Measurements from ENCODE around the gene SGSM2. TPM values are rescaled to one million over a fixed set of nuclear protein-coding genes. Genes with fewer than 3 reads are reported as not detected.

Gene SGSM2
- total RNA-seq, 2 donors from 2014 or later: 35.2 to 43.4 TPM

DNA sequence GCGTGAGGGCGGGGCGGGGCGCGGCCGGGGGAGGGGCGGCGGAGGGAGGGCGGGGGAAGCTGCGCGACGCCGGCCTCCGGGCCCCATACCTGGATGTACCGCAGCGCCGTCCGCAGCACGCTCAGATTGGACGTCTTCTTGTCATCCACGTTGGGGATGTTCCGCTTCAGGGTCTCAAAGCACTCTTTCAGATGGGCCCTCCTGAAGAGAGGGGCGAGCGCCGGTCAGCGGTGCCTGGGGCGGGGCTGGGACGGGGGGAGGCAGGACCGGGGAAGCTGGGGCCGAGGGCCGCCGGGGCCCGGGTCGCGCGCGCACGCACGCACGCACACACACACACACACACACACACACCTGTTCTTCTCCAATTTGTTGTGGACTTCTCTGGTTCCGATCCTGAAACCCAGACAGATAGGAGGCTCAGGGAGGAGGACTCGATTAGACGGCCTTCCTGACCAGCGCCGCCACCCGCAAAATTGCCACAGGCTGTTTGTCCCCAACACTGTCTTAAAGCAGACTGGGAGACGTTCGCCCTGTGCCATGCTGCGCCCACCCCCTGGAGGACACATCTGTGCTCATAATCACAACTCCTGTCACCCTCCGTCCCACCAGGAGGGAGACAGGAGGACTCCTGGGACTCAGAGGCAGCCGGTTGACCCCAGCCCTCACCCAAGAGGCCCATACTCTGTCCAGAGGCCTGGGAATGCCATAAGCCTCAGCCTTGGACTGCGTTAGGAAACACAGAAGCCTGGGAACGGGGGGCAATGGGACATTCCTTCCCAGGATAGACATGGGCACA lies 56.9 kb downstream of the SGSM2 start:
- Mint-ChIP-seq H3K27me3 (no peaks in the 10 kb centered on the region), H3K36me3 (ENCODE audit: low read depth) (peaks cover 17% of the 10 kb centered on the region), H3K4me1 (peaks cover 25% of the 10 kb centered on the region), H3K4me3 (peak overlapping the region; percentile 97), H3K9me3 (no peaks in the 10 kb centered on the region), H3K27ac (peak overlapping the region; percentile 83)
- ATAC-seq (replicated peaks): no peak

DNA sequence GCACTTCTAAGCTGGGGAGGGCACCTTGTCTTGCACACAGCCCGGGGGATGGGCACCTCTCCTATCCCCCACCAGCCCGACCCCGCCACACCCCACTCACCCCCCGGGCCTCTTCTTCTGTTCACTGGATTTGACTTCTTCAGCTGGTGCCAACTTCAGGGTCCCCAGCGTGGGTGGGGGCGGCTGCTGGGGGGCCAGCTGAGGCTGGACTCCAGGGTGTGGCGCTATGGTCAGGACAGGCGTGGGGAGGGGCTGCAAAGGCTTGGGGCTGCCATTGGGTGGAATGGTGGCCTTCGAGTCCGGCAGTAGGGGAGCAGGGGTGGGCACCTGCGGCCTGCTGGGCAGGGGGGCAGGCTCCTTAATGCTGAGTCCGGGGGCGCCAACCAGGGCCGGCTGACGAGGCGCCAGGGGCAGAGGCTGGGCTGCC lies 57.5 kb downstream of the SGSM2 start:
- ATAC-seq (replicated peaks): no peak
- H3K27ac Mint-ChIP-seq: no peak overlapping the region
- H3K36me3 Mint-ChIP-seq (ENCODE audit: low read depth): peaks cover 15% of the 10 kb centered on the region
- H3K4me1 Mint-ChIP-seq: peaks cover 25% of the 10 kb centered on the region
- no peaks in the 10 kb centered on the region for H3K9me3 Mint-ChIP-seq
- H3K27me3 Mint-ChIP-seq: no peaks in the 10 kb centered on the region
- H3K4me3 Mint-ChIP-seq: peak overlapping the region; percentile 97

DNA sequence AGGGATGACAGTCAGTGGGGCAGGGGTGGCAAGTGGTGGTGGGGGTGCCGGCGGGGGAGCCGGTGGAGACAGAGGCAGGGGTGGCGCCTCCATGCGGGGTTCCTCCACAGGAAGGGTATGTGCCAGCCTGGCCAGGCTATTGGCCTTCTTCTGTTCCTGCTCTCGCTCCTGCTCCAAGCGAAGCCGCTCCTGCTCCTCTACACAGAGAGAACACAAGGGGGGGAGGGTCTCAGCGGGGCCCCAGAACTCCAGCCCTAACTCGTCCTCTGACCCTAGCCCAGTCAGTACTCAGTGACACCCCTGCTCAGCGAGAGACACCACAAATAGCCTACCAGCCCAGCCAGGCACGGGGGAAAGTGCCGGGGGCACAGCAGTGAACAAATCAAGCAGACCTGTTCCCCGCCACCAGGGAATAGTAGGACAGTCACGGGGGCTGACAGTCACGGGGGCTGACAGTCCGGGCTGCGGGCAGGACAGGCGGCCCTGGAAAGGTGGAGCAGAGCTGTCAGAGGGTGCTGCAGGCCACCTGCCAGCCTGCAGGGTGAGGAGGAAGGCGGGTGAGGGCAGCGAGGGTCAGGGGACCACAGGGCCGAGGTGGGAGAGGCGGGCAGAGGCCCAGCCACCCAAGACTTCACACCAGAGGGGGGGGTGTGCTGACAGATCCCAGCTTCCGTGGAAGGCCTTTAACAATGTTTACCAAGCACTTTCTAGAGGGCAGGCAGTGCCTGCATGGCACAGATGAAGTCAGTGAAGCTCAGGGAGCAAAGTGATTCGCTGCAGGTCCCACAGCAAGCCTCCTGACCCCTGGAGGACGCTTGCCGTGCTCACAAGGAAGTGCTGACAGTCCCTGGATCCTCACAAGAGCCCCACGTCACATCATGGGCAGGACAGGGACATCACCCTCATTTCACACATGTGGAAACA lies 58.2 kb downstream of the SGSM2 start:
- H3K36me3 Mint-ChIP-seq (ENCODE audit: low read depth): peaks cover 21% of the 10 kb centered on the region
- H3K4me1 Mint-ChIP-seq: peaks cover 25% of the 10 kb centered on the region
- H3K27ac Mint-ChIP-seq: peak overlapping the region; percentile 73
- ATAC-seq (replicated peaks): no peak
- H3K9me3 Mint-ChIP-seq: no peaks in the 10 kb centered on the region
- H3K27me3 Mint-ChIP-seq: no peaks in the 10 kb centered on the region
- peak overlapping the region; percentile 97 for H3K4me3 Mint-ChIP-seq

DNA sequence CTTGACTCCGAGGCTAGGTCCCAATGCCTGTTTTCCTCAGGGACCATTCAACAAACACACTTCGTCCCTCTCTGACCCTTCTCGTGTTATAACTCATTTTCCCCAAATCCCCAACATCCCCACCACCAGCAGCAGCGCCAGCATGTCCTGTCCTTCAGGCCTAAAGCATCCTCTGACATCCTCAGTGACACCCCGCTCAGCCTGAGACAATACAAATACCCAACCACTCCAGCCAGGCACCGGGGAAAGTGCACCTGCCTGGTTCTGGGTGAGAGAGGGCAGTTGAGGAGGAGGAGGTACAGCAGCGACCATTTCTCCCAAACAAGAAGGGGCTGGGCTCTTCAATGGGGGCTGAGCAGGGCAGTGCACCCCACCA lies 58.9 kb downstream of the SGSM2 start:
- peak overlapping the region; percentile 73 for H3K27ac Mint-ChIP-seq
- peaks cover 22% of the 10 kb centered on the region for H3K36me3 Mint-ChIP-seq (ENCODE audit: low read depth)
- H3K27me3 Mint-ChIP-seq: no peaks in the 10 kb centered on the region
- no peaks in the 10 kb centered on the region for H3K9me3 Mint-ChIP-seq
- H3K4me1 Mint-ChIP-seq: peaks cover 25% of the 10 kb centered on the region
- no peak for ATAC-seq (replicated peaks)
- H3K4me3 Mint-ChIP-seq: peak overlapping the region; percentile 97

DNA sequence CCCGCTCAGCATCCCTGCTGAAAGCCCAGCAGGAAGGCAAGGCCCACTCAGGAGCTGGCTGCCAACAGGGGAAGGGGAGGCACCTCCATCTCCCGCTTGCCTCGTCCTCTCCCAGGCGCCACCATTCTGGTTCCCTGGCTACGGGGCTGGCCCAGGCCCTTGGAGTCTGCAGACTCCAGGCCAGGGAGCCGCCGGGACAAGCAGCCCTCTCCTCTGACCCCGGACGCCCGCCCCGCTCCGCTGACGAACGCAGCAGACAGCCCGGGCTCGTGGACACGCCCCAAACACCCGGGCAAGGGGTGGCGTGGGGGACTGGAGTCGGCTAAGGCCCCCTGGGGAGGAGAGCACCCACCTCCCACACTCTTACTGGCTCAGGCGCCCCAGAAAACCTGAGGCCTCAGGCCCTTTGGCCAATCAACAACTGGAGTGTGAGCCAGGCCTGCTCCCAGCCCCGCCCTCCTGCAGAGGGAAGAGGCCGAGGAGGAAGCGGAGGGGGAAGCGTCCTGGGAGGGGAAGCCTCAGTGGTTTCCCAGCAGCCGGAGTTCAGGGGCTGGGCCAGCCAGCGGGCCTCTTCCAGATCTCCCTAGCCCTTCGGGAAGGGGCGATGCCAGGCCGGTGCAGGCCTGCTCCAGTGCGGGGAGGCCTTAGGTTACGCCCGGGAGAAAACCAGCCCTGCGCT lies 59.4 kb downstream of the SGSM2 start:
- no peaks in the 10 kb centered on the region for H3K27me3 Mint-ChIP-seq
- ATAC-seq (replicated peaks): no peak
- H3K9me3 Mint-ChIP-seq: no peaks in the 10 kb centered on the region

DNA sequence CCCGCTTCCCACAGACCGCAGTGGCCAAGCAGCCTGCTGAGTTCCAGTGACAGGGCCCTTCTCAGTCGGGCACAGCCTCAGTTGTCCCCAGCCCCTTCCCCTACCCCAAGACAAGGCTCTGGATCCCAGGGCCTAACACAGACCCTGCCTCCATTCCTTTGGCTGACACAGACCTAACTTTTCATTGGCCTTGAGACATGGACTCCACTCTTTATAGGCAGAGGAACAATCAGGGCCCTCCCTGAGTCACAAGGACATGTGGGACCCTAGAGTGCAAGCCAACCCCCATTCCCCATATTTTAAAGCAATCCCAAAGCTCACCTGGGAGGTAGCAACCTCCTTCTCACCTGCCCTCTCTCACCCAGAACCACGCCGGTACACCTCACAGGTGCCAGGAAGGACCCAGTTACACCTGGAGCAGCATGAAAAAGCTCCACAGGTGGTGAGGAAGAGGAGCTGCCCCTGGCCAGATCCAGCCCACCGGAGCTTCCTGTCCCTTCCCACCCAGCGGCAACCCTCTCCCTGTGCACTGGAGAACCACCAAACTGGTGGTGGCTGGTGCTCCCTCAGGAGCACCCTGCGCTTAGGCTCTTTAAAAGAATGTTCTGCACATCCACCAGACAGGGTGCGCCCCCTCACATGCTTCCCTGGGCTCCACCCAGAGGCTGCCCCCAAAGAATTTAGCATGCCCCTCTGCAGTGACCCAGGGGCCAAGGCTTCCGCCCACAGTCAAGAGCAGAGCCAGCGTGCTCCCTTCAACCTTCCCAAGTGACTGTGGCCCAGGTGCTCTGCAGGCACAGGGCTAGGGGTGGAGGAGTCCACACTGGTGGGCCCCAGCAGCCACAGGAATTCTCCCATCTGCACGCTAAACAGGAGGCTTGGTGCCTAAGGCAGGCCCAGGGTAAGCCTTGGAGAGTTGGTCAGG lies 60.2 kb downstream of the SGSM2 start:
- Mint-ChIP-seq H3K4me1 (peaks cover 13% of the 10 kb centered on the region), H3K9me3 (no peaks in the 10 kb centered on the region), H3K4me3 (peak overlapping the region; percentile 97), H3K27ac (peak overlapping the region; percentile 75), H3K36me3 (ENCODE audit: low read depth) (peaks cover 16% of the 10 kb centered on the region), H3K27me3 (no peaks in the 10 kb centered on the region)
- ATAC-seq (replicated peaks): no peak

More for the DNA sequence above, 59.4 kb downstream of the SGSM2 start:
- peak overlapping the region; percentile 97 for H3K4me3 Mint-ChIP-seq
- peak overlapping the region; percentile 75 for H3K27ac Mint-ChIP-seq
- peaks cover 21% of the 10 kb centered on the region for H3K4me1 Mint-ChIP-seq
- peaks cover 24% of the 10 kb centered on the region for H3K36me3 Mint-ChIP-seq (ENCODE audit: low read depth)

DNA sequence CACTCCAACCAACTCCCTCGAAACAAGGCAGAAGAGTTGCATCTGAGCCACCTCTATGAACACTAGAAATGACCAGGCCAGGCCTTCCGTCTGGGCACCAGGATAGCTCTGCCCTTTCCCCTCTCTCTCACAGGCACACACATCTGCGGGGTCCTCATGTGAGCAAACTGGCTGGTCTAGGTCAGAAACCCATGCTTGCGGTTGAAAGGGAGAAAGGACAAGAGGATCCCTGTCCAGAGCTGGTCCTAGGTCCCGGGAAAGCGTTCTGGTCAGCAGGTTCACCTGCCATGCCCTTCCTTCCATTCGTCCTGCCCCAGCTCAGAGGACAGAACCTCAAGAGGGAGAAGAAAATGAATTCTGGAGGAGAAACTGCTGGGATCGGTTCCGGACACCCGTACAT lies 60.9 kb downstream of the SGSM2 start:
- H3K27me3 Mint-ChIP-seq: no peaks in the 10 kb centered on the region

DNA sequence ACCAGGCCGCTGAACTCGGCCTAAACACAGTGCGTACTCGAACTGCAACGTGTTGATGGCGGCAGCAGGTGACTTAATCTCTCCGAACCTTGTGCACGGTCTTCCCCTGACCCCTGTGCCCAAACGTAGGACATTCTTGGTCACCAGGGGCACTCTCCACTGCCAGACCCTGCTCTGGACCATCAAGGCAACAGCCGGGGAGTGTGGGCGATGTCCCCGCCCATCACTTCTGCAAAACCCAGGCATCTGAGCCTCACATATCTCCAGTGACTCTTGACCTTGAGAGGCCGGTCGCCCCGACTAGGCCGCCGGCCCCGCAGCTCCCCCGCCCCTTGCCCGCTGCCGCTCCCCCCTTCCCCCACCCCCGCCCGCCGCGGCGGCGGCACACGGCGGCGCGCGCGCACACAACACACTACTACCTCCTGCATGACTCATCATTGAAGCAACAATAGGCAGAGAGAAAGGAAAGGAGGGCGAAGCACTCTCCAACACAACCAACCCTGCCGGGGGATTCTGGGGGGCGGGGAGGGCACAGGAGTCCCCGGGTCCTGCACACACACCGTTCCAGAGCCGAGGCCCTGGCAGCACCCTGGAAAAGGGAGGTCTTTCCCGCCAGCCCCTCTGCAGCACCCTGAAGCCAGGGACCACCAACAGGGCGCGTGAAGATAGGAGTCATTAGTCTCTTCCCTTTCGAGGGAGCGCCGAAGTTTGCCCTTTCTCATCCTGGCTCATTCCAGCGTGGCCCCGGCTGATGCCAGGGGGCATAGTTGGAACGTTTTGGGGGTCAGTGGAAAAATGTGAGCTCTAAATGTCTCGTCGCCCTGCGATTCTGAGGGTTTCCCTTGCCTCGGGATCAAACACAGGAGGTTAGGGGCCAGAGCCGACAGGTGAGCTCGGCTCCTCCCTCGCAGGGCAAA lies 61.6 kb downstream of the SGSM2 start:
- Mint-ChIP-seq H3K27ac (peak overlapping the region; percentile 95), H3K4me3 (peak overlapping the region; percentile 97), H3K9me3 (no peaks in the 10 kb centered on the region), H3K27me3 (no peaks in the 10 kb centered on the region), H3K4me1 (peaks cover 13% of the 10 kb centered on the region), H3K36me3 (ENCODE audit: low read depth) (peaks cover 16% of the 10 kb centered on the region)
- ATAC-seq (replicated peaks): peak; percentile 20

More for the DNA sequence above, 60.9 kb downstream of the SGSM2 start:
- peaks cover 16% of the 10 kb centered on the region for H3K36me3 Mint-ChIP-seq (ENCODE audit: low read depth)
- no peak for ATAC-seq (replicated peaks)
- H3K9me3 Mint-ChIP-seq: no peaks in the 10 kb centered on the region
- H3K27ac Mint-ChIP-seq: peak overlapping the region; percentile 75
- H3K4me1 Mint-ChIP-seq: peaks cover 13% of the 10 kb centered on the region
- peak overlapping the region; percentile 97 for H3K4me3 Mint-ChIP-seq

DNA sequence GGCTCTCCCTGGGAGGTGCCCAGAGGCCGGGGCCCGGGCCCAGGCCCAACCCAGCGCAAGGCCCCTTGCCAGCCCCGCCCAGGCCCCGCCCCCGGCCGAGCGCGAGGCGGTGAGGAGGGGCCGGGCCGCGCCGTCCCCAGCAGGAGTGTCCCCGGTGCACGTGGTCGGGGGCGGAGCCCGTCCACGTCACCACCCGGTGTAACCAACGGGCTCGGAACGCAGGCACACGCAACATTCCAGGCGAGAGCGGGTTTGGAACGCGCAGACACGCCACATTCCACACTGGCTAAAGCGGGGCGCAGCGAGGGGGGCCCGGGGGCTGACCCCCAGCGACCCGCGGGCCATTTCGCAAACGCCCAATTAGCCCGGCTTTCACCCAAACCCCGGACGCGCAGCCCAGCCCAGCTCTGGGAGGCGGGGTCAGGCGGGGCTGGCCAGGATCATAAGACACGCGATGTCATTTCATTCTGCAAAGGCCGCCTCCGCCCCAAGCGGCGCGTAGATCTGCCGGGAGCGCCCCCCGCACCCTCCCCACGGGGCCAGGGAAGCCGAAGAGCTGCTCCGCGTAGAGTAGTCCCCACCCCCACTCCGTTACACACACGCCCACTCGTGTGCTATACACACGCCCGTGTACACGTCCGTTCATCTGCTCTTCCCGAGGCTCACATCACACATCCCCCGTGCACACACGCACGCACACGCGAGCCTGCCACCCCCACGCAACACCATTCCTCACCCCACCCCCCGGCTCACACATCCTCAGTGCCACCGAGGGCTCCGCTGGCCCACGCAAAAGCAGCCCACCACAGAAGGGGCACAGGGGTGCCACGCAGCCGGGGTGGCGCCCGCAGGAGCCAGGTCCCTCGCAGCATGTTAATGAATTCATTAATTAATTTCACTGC lies 62.5 kb downstream of the SGSM2 start:
- Mint-ChIP-seq H3K4me3 (peak overlapping the region; percentile 97), H3K27me3 (no peaks in the 10 kb centered on the region), H3K9me3 (no peaks in the 10 kb centered on the region), H3K4me1 (peaks cover 14% of the 10 kb centered on the region), H3K27ac (peak overlapping the region; percentile 95), H3K36me3 (ENCODE audit: low read depth) (peaks cover 11% of the 10 kb centered on the region)
- peak; percentile 74 for ATAC-seq (replicated peaks)

DNA sequence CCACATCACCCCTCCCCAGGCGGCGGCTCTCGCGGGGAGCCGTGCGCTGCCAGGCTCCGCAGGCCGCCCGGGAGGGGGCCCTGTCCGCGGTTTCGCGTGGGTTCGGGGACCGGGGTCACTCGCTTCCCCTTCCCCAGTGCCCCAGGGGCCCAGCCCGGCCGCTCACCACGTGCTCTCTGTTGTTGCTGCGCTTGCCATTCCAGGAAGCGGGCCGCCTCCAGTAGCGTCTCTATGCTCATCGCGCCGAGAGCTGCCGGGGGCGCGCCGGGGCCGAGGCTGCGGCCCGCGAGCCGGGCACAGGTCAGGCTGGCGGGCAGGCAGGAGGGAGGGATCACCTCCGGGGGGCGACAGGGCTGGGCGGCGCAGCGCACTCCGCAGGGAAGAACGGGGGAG lies 63.2 kb downstream of the SGSM2 start:
- H3K4me3 Mint-ChIP-seq: peak overlapping the region; percentile 97
- no peaks in the 10 kb centered on the region for H3K9me3 Mint-ChIP-seq
- peak; percentile 8 for ATAC-seq (replicated peaks)
- H3K27me3 Mint-ChIP-seq: no peaks in the 10 kb centered on the region
- peak overlapping the region; percentile 95 for H3K27ac Mint-ChIP-seq
- peaks cover 18% of the 10 kb centered on the region for H3K36me3 Mint-ChIP-seq (ENCODE audit: low read depth)
- peaks cover 20% of the 10 kb centered on the region for H3K4me1 Mint-ChIP-seq

DNA sequence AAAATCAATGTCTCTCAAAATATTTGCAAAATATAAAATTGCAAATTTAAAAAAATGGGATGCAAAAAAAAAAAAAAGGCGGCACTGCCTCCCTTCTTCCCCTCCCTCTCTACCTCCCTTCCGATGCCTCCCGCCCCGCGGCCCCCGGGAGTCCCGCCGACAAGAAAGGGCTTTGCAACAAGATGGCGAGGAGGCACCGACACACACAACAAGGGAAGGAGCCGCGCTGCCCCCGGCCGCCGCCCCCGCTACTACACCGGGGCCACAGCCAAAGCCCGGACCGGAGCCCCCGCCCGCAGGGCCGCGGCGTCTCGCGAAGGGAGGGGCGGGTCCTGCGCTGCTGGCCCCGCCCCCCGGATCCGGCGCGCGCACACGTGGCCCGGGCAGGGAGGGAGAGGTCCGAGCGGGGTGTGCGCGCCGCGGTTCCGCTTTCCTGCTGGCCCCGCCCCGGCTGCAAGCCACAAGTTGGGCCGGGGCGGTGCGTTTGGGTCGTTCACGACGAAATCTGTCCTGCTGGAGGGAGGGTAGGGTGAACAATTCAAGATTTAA lies 63.6 kb downstream of the SGSM2 start, which contains the start of gene MNT:
Gene MNT, minus strand, starts transcription at position 184 of the 549 bp plus-strand sequence. CDS start 348 bp downstream, outside the sequence.
- Mint-ChIP-seq H3K4me1 (peaks cover 21% of the 10 kb centered on the region), H3K27me3 (no peaks in the 10 kb centered on the region), H3K36me3 (ENCODE audit: low read depth) (peaks cover 20% of the 10 kb centered on the region), H3K9me3 (no peaks in the 10 kb centered on the region), H3K4me3 (peak within 1 kb of the TSS; percentile 97), H3K27ac (peak within 1 kb of the TSS; percentile 95)
- peak; percentile 49 for ATAC-seq (replicated peaks)

All from activated T-helper 17 cell treated with anti-CD3 and anti-CD28 coated beads, Interleukin-2, amount 50 U/mL, for 72 hours (primary cell).